Lower lobe of right lung (tissue), 2 donors: ENCODE measurements around the gene AGMAT. TPM values are rescaled to one million over a fixed set of nuclear protein-coding genes. Genes with fewer than 3 reads are reported as not detected.

Experiments
- ATAC-seq, 2 donors: fragments of 200-7000 bp; cut with Tn5 transposase; one replicate each; pipeline ENCODE4 v1.9.1; 2020 to 2022; ENCODE audit warnings: mild to moderate bottlenecking in 2 of 2, moderate library complexity in 2 of 2
- DNase-seq: peaks from one replicate; pipeline ENCODE4 v3.0.0-alpha.2; 2020
- H3K27ac ChIP-seq: fragments of 200-600 bp; one replicate; pipeline ENCODE4 v1.8.0; 2022
- H3K27me3 ChIP-seq: fragments of 200-600 bp; one replicate; pipeline ENCODE4 v1.8.0; 2022; ENCODE audit warnings: low read depth
- H3K36me3 ChIP-seq: fragments of 200-600 bp; one replicate; pipeline ENCODE4 v1.8.0; 2022; ENCODE audit warnings: mild to moderate bottlenecking
- H3K4me1 ChIP-seq: fragments of 200-600 bp; one replicate; pipeline ENCODE4 v1.8.0; 2022
- H3K4me3 ChIP-seq: fragments of 200-600 bp; one replicate; pipeline ENCODE4 v1.8.0; 2022; ENCODE audit warnings: mild to moderate bottlenecking
- H3K9me3 ChIP-seq: fragments of 200-600 bp; one replicate; pipeline ENCODE4 v1.8.0; 2022
- CTCF ChIP-seq: fragments of 200-600 bp; IDR thresholded peaks from one replicate; pipeline ENCODE4 v1.8.0; 2022; ENCODE audit warnings: antibody characterized with exemption, mild to moderate bottlenecking
- intact Hi-C: fragments of 100-400 bp; cut with DNase I; formaldehyde crosslinking; loops from one replicate; pipeline ENCODE4 v1.11.0; 2022
- total RNA-seq: library from RNA; stranded (reverse); fragmentation: NEBNext Ultra II Directional; extraction: Animal tissue kit (Norgen Biotek cat#: 25700); gene quantifications from one replicate; pipeline ENCODE4 v1.2.1, GENCODE V29; 2021
- donor health status: DM: no; HTN: yes; CAD: no; lungs with severe emphysema.

Gene AGMAT
- total RNA-seq, 1 donor from 2014 or later: not detected

GRCh38 chr1:15592285-15592684 is 7.4 kb upstream of the AGMAT start:
- H3K36me3 ChIP-seq: no peaks in the 10 kb centered on the region
- H3K4me1 ChIP-seq: no peaks in the 10 kb centered on the region
- intact Hi-C loops: no loop called here
- no peak overlapping the region for H3K27ac ChIP-seq
- ATAC-seq (no peak), DNase-seq (no peak)
- no peak overlapping the region for H3K4me3 ChIP-seq
- H3K27me3 ChIP-seq: no peaks in the 10 kb centered on the region
- TF ChIP-seq CTCF: no peak
- no peaks in the 10 kb centered on the region for H3K9me3 ChIP-seq

- H3K36me3 ChIP-seq: no peaks in the 10 kb centered on the region
- intact Hi-C loops: no loop called here
- ATAC-seq (no peak), DNase-seq (no peak)
- no peak overlapping the region for H3K27ac ChIP-seq
- H3K4me3 ChIP-seq: no peak overlapping the region
- peaks cover 17% of the 10 kb centered on the region for H3K27me3 ChIP-seq
- peaks cover 19% of the 10 kb centered on the region for H3K4me1 ChIP-seq
- no peaks in the 10 kb centered on the region for H3K9me3 ChIP-seq
- TF ChIP-seq CTCF: no peak
These were observed 1.7 kb downstream of the AGMAT start for GRCh38 chr1:15583016-15583706.

- H3K27ac ChIP-seq: no peak overlapping the region
- ATAC-seq: no peak
- no peaks in the 10 kb centered on the region for H3K9me3 ChIP-seq
- peaks cover 14% of the 10 kb centered on the region for H3K4me1 ChIP-seq
- no peak for TF ChIP-seq CTCF
- no peak for DNase-seq
- H3K27me3 ChIP-seq: peaks cover 10% of the 10 kb centered on the region
- H3K4me3 ChIP-seq: no peak overlapping the region
- no peaks in the 10 kb centered on the region for H3K36me3 ChIP-seq
- intact Hi-C loops: no loop called here
These were observed 5.2 kb downstream of the AGMAT start for GRCh38 chr1:15579683-15580047.

- Histone ChIP-seq H3K27me3 (peaks cover 4% of the 10 kb centered on the region), H3K4me3 (no peak overlapping the region), H3K4me1 (peaks cover 11% of the 10 kb centered on the region), H3K9me3 (no peaks in the 10 kb centered on the region), H3K36me3 (no peaks in the 10 kb centered on the region), H3K27ac (no peak overlapping the region)
- TF ChIP-seq CTCF: no peak
- intact Hi-C loops: no loop called here
- no peak for DNase-seq
- no peak for ATAC-seq
These were observed 5.7 kb downstream of the AGMAT start for GRCh38 chr1:15578921-15579682.

- peaks cover 11% of the 10 kb centered on the region for H3K4me1 ChIP-seq
- no peak overlapping the region for H3K4me3 ChIP-seq
- TF ChIP-seq CTCF: no peak
- H3K36me3 ChIP-seq: no peaks in the 10 kb centered on the region
- no peaks in the 10 kb centered on the region for H3K27me3 ChIP-seq
- no peak overlapping the region for H3K27ac ChIP-seq
- DNase-seq (no peak), ATAC-seq (no peak)
- no peaks in the 10 kb centered on the region for H3K9me3 ChIP-seq
- intact Hi-C loops: no loop called here
These were observed 7.2 kb downstream of the AGMAT start for GRCh38 chr1:15577691-15578090.
